22Rv1 (cell line): Measurements from ENCODE around the gene IL23R.

Experiments used
- H3K27ac ChIP-seq: fragments of 450-650 bp; 2 replicates; pipeline ENCODE4 v1.5.1; 2017
- ZFX ChIP-seq: fragments of 450-650 bp; IDR thresholded peaks from 2 replicates; pipeline ENCODE4 v1.6.1; 2017; ENCODE audit warnings: antibody characterized with exemption, borderline replicate concordance
- TF ChIP-seq, protein P1 (sequence below): fragments of 450-650 bp; IDR thresholded peaks from 2 replicates; pipeline ENCODE4 v1.5.1; 2017; ENCODE audit warnings: mild to moderate bottlenecking

The IL23R gene

DNA sequence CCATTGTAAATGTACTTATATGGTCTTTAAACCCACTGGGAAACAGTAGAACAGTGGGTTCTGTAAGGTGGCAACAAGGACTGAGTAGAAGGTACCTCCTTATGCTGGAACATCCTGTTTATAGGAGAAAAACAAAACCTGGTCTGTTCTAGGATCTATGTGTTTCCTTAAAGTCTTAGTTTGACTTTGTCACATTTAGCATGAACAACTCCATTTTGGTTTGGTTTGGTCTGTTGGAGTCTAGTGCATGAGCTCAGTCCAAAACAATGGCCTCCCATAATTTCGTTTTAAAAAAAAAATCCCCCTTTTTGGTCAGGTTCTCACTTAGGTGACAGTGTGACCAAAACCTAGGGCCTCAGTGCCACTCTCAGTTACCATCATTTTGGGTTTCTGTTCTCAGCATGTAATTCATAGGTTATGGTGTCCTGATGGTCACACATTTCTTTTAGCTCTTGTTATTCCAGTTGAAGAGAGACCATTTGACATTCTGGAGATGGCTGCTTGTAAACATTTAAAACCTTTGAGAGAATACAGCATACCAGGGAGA lies 75.0 kb downstream of the IL23R start:
- H3K27ac ChIP-seq, result no peak overlapping the region

DNA sequence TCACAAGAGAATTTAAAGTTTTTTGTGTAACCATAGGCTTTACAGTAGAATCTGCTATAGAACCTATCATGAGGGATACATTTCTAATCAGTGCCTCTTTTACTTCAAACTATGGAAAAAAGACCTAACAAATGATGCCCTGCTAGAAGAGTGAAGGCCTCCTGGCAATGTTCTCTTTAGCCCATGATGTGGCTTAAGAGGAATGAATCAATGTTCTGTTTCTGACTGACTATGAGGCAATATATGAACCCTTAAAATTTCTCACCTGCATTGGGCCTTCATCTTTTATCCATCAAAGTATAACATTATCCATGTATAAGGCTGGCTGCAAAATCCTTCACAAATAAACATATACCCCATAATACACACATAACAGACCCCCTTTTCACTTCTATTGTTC lies 75.8 kb downstream of the IL23R start:
- H3K27ac ChIP-seq, result no peak overlapping the region
- TF ChIP-seq, protein P1, sequence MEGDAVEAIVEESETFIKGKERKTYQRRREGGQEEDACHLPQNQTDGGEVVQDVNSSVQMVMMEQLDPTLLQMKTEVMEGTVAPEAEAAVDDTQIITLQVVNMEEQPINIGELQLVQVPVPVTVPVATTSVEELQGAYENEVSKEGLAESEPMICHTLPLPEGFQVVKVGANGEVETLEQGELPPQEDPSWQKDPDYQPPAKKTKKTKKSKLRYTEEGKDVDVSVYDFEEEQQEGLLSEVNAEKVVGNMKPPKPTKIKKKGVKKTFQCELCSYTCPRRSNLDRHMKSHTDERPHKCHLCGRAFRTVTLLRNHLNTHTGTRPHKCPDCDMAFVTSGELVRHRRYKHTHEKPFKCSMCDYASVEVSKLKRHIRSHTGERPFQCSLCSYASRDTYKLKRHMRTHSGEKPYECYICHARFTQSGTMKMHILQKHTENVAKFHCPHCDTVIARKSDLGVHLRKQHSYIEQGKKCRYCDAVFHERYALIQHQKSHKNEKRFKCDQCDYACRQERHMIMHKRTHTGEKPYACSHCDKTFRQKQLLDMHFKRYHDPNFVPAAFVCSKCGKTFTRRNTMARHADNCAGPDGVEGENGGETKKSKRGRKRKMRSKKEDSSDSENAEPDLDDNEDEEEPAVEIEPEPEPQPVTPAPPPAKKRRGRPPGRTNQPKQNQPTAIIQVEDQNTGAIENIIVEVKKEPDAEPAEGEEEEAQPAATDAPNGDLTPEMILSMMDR, result no peak
- no peak for TF ChIP-seq ZFX

More for the DNA sequence above, 75.0 kb downstream of the IL23R start:
- no peak for TF ChIP-seq ZFX
- TF ChIP-seq, protein P1, result no peak

DNA sequence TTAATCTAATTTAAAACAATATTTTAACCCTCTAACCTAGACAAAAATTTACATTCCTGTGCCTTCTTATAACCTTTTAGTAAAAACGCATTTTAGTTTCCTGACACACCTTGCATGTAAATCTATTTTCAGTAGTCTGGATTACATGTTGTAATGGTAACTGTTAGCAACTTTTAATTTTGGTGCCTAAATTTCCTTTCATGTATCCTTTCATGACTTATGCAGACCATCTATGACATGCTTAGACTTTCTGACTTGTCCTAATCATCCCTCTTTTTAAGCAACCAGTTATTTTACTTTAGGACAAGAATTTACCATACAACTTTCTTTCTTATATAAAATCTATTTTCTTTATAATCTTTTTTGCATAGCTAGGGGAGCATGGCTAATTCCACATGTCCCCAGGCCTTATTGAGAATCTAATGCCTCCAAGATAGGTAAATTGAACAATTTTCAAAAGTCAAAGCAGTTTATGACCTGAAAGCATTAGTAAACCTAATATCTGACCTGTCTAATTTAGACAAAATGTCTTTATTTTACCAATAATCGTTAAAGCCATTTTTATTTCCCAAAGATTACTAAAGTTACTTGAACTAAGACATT lies 83.9 kb downstream of the IL23R start:
- TF ChIP-seq, protein P1, result no peak
- no peak for TF ChIP-seq ZFX
- H3K27ac ChIP-seq, result no peak overlapping the region

DNA sequence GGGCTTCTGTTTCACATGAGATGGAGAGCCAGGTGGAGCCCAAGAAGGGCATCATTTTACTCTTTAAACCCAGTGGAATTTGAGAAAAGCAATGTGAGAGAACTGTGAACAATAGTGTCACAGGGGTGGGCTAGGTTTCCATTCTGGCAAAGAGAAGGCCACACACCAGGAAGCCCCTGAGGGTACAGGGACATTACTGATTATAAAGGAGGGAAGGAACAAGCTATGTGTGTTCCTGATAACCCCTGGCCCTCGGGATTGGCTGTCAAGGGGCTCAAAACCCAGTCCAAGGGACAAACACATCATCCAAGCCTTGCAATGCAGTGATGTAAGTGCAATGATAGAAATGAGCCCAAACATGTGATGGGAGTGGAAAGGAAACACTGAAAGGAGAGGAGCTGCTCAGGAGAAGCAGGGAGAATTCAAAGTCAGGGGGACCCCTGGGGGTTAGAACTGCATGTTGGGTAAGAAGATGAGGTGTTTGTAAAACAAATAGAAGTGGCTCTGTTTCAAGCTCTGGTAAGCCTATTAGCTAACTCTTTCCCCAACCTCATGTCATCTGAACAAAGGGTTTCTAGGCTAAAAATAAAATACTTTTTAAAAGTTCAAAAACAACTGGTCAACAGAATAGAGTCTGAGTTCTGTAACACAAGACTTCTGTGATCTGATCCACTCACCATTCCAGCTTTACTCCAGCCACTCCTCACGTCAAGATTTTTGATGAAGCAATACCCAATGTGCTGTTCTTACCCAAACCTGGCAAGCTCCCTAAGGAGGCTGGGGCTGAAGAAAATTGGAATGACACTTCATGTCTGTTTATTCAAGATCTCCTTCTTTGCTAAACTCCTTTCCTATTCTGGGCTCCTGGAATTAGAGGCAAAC lies 90.3 kb downstream of the IL23R start:
- TF ChIP-seq, protein P1, result no peak
- TF ChIP-seq ZFX, result no peak
- H3K27ac ChIP-seq, result no peak overlapping the region

DNA sequence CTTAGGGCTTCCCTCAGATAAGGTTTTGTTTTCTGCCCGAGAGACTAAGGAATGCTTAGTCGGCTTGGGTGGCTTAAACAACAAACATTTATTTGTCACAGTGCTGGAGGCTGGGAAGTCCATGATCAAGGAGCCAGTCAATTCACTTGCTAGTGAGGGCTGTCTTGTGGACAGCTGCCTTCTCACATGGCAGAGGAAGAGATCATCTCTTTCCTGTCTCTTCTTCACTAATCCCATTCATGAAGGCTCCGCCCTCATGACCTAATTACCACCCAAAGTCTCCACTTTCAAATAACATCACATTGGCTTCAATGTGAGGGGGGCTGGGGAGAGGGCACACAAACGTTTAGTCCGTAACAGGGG lies 90.9 kb downstream of the IL23R start:
- no peak for TF ChIP-seq ZFX
- TF ChIP-seq, protein P1, result no peak
- no peak overlapping the region for H3K27ac ChIP-seq

DNA sequence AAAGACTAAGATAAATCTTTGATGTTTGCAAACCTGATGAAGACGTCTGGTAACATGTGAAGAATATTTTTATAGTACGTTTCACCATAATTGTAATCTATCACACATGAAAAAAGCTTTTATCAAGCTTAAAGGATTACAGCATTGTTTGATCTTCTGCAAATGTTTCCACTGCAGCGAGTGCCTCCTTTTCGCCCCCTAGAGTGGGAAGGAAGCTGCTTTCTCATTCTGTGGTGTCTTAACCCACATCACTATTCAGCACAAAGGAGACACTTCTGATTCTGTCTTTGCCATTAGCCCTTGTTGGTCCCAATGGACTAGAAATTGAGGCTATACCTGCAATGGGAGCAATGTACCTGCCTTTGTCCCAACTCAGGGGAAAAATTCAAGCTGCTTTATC lies 95.4 kb downstream of the IL23R start:
- no peak for TF ChIP-seq ZFX
- TF ChIP-seq, protein P1, result no peak
- no peak overlapping the region for H3K27ac ChIP-seq

DNA sequence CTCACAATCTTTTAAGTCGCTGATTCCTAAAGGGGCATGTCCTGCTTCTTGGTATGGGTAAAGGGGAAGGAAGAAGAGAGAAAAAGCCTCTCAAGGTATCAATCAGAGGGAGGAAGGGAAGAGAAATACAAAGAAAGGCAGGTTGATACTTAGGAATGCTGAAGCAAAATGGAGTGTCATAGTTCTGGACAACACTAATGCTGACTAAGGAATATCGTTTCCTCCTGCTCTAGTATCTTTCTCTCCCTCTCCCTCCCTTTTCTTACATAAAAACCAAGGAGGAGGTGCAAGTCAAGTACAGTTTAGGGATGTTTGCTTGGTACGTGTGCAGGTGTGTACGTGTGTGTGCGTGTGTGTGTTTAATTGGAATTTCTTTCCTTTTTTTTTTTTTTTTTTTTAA lies 96.5 kb downstream of the IL23R start:
- TF ChIP-seq ZFX, result no peak
- TF ChIP-seq, protein P1, result no peak
- H3K27ac ChIP-seq, result no peak overlapping the region
